HG03565 (cell line): ENCODE measurements around the gene FOLH1.
"Not testable (repeated sequence)": the region's sequence is repeated elsewhere in the genome, so short reads cannot be mapped to it uniquely, and the experiment has no call there.

Source experiments
- ATAC-seq: cut with Tn5 transposase; IDR thresholded peaks from one replicate; pipeline ENCODE4 v1.9.1; 2021; ENCODE audit warnings: mild to moderate bottlenecking, moderate library complexity; ENCODE audit not compliant: unreplicated experiment

The FOLH1 gene

DNA sequence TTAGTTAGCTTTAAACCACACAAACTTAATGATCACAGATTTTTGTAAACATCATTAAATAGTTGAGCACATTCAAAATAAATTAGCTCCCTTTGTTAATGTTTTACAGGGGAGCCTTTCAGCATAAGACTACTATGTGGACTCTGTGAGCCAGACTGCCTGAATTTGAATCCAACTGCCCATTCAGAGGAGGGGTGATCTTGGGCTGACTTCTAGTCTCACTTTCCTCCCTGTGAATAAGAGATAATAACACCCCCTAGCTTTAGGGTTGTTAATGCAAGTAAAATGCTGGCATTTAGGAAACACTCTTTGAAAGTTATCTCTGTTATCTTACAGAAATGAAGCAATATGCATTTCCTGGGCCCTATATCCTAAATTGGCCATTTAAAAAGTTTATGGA is 23.6 kb downstream of the FOLH1 start:
- not testable (repeated sequence) for ATAC-seq

DNA sequence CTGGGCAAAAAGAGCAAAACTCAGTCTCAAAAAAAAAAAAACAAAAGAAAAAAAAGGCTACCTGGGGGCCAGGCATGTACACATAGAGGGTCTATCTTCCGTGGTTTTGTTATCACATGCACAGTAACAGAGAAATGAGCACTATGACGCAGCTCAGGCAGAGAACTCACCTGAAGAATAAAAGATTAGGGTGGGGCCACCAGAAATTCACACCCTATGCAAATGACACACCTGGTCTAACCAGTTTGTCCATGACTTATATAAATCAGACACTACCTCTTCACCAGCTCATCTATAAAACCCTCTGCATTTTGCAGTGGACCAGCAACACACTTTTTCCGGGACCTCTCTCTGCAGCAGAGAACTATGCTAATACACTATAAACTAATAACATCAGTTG is 30.5 kb downstream of the FOLH1 start:
- ATAC-seq: not testable (repeated sequence)

DNA sequence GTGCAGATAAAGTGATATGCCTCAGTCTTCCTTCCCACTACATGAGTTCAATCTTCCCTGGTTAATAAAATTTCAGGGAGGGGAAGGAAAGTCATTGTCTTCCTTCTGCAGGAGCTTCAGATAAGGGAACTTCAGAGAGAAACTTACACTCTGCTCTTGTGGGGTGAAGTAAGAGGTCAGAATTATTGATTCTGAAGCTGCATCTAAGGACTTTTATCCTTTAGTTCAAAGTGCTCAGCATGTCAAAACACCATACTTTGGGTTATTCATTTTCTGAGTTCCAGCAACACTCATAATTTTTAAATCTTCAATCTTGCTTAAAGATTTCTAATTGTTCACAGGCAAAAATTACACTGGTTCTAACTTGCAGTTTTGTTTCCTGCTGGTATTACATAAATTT is 33.0 kb downstream of the FOLH1 start:
- ATAC-seq: not testable (repeated sequence)

DNA sequence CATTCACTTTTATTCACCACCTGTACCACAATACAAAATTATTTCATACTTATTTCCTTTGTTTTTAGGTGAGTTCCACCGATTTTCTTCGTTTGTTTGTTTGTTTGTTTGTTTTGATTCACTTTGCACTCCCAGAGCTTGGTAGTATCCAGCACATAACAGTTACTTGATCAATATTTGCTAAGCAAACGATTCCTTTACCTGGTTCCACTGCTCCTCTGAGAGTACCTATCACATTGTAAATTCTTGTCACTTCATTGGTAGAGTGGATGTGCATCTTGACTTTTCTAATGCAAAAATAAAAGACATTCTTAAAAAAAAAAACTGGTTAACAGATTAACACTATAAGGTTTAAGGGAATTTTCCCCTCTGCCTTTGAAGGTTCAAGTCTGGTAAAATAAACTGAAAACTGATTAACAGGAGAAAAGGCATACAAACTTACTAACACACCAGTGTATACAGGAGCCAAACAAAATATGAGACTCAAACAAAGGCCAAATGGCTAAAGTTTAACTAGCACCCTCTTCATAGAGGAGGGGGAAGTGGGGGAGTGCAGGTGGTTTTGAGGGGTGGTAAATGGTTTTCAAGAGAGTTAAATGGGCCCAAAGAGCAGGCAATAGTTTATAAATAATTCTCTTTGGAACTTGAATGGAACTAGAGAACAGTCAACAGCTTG is 33.6 kb downstream of the FOLH1 start:
- not testable (repeated sequence) for ATAC-seq

DNA sequence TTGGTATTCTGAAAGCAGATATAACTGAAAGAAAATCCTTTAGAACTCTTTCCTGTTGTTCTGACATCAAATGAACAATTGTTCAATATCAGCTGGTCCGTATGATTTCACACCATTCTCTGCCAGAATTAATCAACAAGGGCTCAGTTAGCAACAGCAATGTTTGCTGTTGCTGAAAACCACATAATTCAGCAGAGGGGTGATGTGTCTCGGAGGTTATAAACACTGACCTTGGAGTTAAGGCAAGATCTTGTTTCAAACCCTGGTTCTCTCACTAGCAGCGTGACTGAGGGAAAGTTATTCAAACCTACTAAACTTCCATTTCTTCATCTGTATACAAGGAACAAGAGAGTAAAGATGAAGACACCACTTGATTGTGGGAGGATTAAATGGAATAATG is 36.8 kb downstream of the FOLH1 start:
- not testable (repeated sequence) for ATAC-seq

DNA sequence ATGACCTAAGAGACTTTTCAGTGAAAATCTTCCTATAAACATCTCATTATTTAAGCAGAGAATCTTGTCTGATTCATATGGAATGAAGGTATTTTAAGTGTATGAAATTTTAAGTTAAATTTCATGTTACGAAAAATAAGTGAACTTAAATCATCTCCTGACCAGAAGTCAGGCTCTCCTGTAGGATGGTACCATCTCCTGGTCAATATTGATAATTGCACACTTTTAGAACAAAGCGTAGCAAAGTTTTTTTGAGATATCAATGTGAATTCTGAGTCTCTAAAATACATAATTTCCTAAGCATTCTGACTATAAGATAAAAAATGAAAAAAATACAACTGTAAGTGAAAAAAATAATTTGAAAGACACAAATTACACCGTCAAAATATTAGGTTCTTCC is 38.8 kb downstream of the FOLH1 start:
- not testable (repeated sequence) for ATAC-seq

DNA sequence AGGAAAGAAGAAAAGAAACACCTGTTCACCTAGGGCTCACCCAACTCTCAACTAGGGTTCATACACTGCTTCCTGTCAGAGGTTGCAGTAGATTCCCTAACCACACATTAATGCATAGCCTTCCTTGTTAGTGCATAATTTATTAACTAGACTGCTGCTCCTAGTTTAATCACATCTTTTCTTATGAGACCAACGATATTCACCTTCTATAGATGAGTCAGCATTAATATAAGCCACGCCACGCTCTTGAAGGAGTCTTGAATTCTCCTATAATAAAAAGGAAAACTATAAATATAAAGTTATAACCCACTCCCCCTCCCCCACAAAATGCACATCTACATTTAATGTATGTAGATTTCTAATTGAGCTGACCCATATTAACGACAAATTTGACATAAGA is 39.4 kb downstream of the FOLH1 start:
- not testable (repeated sequence) for ATAC-seq

DNA sequence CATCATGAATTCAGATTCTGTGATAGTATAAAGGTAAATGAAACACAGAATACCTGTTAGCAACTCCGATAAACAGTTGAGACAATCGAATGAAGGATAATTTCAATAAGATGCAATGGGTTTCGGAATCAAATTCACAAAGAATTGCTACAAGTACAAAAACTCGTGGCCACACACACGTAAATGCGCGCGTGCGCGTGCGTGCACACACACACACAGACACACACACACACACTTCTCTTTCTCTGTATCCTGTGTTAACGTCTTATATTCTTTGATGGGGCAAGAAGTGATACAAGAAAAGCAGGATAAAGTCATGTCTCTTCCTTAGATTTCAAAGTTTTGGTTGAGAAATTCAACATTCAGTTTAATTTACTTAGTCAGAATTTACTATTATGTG is 57.2 kb downstream of the FOLH1 start:
- no peak for ATAC-seq

DNA sequence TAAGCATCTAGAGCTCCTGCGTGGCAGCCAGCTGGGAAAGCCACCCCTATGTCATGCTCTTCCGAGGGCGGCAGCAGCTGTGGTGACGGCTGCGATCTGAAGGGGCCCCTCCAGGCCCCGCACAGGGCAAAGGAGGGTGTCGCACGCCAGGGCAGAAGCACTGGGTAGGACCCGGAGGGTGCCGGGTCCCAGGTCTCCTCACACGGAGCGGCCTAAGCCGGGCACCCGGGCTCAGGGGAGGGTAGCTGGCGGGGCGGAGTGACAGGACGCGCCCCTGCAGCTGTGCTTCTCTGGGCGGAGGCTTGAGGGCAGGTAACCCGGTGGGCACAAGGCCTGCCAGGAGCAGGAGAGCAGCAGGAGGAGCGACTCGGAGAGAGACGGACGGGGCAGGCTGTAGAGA is 106.0 kb downstream of the FOLH1 start:
- not testable (repeated sequence) for ATAC-seq
